Fibroblast of lung (primary cell): Measurements from ENCODE around the gene CCDC57. TPM values are rescaled to one million over a fixed set of nuclear protein-coding genes. Genes with fewer than 3 reads are reported as not detected.

Experiments
- DNase-seq, 2 donors: peaks; one replicate each; pipeline versions ENCODE4 v3.0.0 to v3.0.0-alpha.2; 2010; ENCODE audit warnings: low read depth in 2 of 2
- H2AFZ ChIP-seq: 2 replicates; pipeline ENCODE4 v1.5.1; 2012; ENCODE audit warnings: low read length, control low read depth, inconsistent platforms
- H3K27ac ChIP-seq: 2 replicates; pipeline ENCODE4 v1.5.1; 2011; ENCODE audit warnings: low read length, control low read depth; ENCODE audit not compliant: insufficient read depth
- H3K27me3 ChIP-seq: 2 replicates; pipeline ENCODE4 v1.5.1; 2011; ENCODE audit warnings: mild to moderate bottlenecking, low read length; ENCODE audit not compliant: control insufficient read depth, insufficient read depth
- H3K36me3 ChIP-seq: 2 replicates; pipeline ENCODE4 v1.5.1; 2011; ENCODE audit warnings: low read length; ENCODE audit not compliant: control insufficient read depth, insufficient read depth
- H3K4me1 ChIP-seq: 2 replicates; pipeline ENCODE4 v1.5.1; 2011; ENCODE audit warnings: low read length; ENCODE audit not compliant: control insufficient read depth, insufficient read depth; ENCODE audit errors: extremely low read depth
- H3K4me2 ChIP-seq: 2 replicates; pipeline ENCODE4 v1.5.1; 2011; ENCODE audit warnings: low read length, control low read depth; ENCODE audit not compliant: insufficient read depth; ENCODE audit errors: extremely low read depth
- H3K4me3 ChIP-seq, 4 experiments: fragments of 200-600 bp in 1 of 4; sonication (generic) in 1 of 4; replicated peaks in 1 of 4; 2 replicates each; pipeline ENCODE4 v1.5.1; 2011 to 2016; ENCODE audit warnings: low read length in 4 of 4, low read depth in 3 of 4, mild to moderate bottlenecking in 3 of 4, control low read depth in 2 of 4, inconsistent platforms in 1 of 4, mixed read lengths in 1 of 4; ENCODE audit not compliant: insufficient read depth in 1 of 4; ENCODE audit errors: control extremely low read depth in 1 of 4
- H3K79me2 ChIP-seq: 2 replicates; pipeline ENCODE4 v1.5.1; 2012; ENCODE audit warnings: mild to moderate bottlenecking, low read length, inconsistent platforms; ENCODE audit not compliant: control insufficient read depth, insufficient read depth
- H3K9ac ChIP-seq: 2 replicates; pipeline ENCODE4 v1.5.1; 2011; ENCODE audit warnings: mild to moderate bottlenecking, low read length, control low read depth; ENCODE audit not compliant: insufficient read depth
- H3K9me3 ChIP-seq: 2 replicates; pipeline ENCODE4 v1.5.1; 2012; ENCODE audit warnings: low read depth, low read length; ENCODE audit not compliant: control insufficient read depth, insufficient read depth
- H4K20me1 ChIP-seq: 2 replicates; pipeline ENCODE4 v1.5.1; 2011; ENCODE audit warnings: low read length; ENCODE audit not compliant: control insufficient read depth, insufficient read depth; ENCODE audit errors: extremely low read depth
- EZH2 ChIP-seq: IDR thresholded peaks from 2 replicates; pipeline ENCODE4 v1.5.1; 2012; ENCODE audit warnings: low read length, control low read depth, mild to moderate bottlenecking; ENCODE audit errors: missing control alignments
- polyA plus RNA-seq, 2 donors: library from polyadenylated mRNA; depleted of rRNA in 1 of 2; stranded (reverse) in 1 of 2; unstranded in 1 of 2; fragments of >200 nt; gene quantifications; 2 replicates each; pipeline ENCODE4 v1.2.1, GENCODE V29; 2011 to 2012; ENCODE audit warnings: missing spikeins in 1 of 2
- total RNA-seq: library from RNA; depleted of rRNA; stranded (reverse); fragments of >200 nt; gene quantifications from 2 replicates; pipeline ENCODE4 v1.2.1, GENCODE V29; 2014
- TF ChIP-seq, protein P1 (sequence below), 2 donors: IDR thresholded peaks in 1 of 2; conservative IDR thresholded peaks in 1 of 2; 1 replicate in 1 of 2; 2 replicates in 1 of 2; pipeline ENCODE4 v1.5.1; 2011 to 2012; ENCODE audit warnings: low read length in 2 of 2, control low read depth in 1 of 2, inconsistent platforms in 1 of 2, low read depth in 1 of 2, mild to moderate bottlenecking in 1 of 2

The CCDC57 gene
- total and polyA plus RNA-seq, 2 donors (not counting 1 experiment from before 2014, with no cell fraction given), result 7.1 to 10.1 TPM

DNA sequence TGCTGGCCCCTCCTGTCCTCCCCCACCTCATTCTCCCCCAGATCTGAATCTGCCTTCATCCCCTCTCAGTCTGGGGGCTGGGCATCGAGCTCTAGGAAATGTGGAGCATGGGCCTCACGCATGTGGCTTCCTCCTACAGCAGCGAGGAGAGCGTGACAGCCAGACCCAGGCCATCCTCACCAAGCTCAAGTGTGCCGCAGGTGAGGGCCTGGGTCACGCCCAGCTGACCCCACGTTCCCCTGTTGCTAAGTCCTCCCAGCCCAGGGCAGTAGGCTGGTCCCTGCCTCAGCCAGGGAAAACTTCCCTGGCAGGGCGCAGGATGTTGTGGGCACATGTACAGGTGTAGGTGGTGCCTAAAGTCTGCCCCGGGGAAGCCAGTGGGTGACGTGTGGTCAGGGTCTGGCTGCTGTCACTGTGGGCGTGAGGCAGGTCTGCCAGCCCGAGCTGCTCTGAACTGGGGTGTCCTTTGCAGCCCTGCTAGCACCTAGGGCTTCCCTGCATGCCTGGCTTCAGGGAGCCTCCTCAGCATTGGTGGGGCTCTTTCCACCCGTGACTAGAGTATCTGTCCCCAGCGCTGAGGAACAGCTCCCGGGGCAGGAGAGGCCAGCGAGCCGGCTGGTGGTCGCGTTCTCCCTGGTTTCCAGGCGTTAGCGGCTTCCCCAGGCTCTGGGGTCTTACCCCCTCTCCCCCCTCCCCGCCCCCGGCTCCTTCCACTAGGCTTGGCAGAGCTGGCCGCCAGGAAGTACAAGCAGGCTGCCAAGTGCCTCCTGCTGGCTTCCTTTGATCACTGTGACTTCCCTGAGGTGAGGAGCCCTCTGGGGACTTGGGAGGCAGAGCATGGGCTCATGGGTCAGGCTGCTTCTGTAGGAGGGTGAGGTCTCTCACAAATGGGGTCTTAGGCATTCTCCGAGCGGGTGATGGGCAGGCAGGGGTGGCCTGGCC, 157.3 kb downstream of the CCDC57 start:
- Histone ChIP-seq H3K36me3 (peaks cover 46% of the 10 kb centered on the region), H3K9me3 (no peaks in the 10 kb centered on the region), H3K9ac (no peak overlapping the region), H4K20me1 (no peaks in the 10 kb centered on the region), H3K27me3 (no peaks in the 10 kb centered on the region), H3K79me2 (peaks cover 19% of the 10 kb centered on the region), H3K4me3 (no peak overlapping the region), H3K27ac (no peak overlapping the region), H2AFZ (no peak overlapping the region), H3K4me2 (no peak overlapping the region), H3K4me1 (peaks cover 7% of the 10 kb centered on the region)
- DNase-seq, result no peak
- TF ChIP-seq, protein P1, sequence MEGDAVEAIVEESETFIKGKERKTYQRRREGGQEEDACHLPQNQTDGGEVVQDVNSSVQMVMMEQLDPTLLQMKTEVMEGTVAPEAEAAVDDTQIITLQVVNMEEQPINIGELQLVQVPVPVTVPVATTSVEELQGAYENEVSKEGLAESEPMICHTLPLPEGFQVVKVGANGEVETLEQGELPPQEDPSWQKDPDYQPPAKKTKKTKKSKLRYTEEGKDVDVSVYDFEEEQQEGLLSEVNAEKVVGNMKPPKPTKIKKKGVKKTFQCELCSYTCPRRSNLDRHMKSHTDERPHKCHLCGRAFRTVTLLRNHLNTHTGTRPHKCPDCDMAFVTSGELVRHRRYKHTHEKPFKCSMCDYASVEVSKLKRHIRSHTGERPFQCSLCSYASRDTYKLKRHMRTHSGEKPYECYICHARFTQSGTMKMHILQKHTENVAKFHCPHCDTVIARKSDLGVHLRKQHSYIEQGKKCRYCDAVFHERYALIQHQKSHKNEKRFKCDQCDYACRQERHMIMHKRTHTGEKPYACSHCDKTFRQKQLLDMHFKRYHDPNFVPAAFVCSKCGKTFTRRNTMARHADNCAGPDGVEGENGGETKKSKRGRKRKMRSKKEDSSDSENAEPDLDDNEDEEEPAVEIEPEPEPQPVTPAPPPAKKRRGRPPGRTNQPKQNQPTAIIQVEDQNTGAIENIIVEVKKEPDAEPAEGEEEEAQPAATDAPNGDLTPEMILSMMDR (conservative IDR thresholded peaks at IDR 0.05 in 1 of 2, IDR thresholded peaks at IDR 0.05 in 1 of 2; ENCODE audit: low read depth in 1 of 2, low read length in 2 of 2), result no peak

DNA sequence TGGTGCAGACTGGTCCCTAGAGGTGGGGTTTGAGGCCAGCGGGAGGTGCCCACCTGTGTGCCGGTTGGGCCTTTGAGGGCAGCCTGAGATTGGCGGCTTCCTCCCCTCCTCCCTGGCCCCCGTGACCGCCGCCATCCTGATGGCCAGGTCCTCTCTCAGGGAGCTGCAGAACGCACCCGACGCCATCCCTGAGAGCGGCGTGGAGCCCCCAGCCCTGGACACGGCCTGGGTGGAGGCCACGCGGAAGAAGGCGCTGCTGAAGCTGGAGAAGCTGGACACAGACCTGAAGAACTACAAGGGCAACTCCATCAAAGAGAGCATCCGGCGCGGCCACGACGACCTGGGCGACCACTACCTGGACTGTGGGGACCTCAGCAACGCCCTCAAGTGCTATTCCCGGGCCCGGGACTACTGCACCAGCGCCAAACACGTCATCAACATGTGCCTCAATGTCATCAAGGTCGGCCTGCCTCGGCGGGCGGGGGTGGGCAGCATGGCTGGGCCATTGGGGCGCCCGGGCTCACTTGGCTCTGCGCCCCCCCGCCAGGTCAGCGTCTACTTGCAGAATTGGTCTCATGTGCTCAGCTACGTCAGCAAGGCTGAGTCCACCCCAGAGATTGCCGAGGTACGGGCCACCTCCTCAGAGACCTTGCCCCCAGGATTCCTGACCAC, 158.2 kb downstream of the CCDC57 start:
- Histone ChIP-seq H3K4me1 (peaks cover 7% of the 10 kb centered on the region), H3K27ac (no peak overlapping the region), H3K36me3 (peaks cover 47% of the 10 kb centered on the region), H4K20me1 (no peaks in the 10 kb centered on the region), H3K9ac (peak overlapping the region; percentile 7), H2AFZ (no peak overlapping the region), H3K9me3 (no peaks in the 10 kb centered on the region), H3K27me3 (no peaks in the 10 kb centered on the region), H3K4me2 (no peak overlapping the region), H3K4me3 (no peak overlapping the region), H3K79me2 (peaks cover 21% of the 10 kb centered on the region)
- no peak for TF ChIP-seq EZH2
- TF ChIP-seq, protein P1 (conservative IDR thresholded peaks at IDR 0.05 in 1 of 2, IDR thresholded peaks at IDR 0.05 in 1 of 2; ENCODE audit: low read depth in 1 of 2, low read length in 2 of 2), result no peak
- no peak for DNase-seq

DNA sequence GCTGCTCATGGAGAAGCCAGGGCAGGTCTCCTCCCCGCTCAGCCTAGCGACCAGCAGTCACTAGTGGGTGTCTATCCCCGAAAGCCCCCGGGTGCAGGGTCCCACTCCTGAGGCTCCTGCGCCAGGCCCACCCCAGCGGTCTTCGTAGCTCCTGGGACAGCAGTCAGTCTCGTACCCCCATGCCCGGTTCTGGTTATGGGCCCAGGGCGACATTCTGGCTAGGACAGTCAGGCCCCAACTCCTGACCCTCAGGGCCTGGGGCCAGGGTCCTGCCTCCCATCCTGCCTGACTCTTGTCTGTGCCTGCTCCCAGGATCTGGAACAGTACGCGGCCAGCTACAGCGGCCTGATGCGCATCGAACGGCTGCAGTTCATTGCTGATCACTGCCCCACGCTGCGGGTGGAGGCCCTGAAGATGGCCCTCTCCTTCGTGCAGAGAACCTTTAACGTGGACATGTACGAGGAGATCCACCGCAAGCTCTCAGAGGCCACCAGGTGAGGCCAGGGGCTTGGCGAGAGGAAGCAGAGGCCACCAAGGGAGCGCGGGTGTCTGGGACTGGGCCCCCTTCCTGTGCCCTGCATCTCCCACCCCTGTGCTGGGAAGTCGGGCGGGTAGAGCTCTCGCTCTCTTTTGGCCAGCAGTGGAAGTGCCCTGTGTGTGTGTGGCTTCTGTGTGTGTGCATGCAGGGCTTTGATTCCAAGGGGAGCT, 158.9 kb downstream of the CCDC57 start:
- DNase-seq, result no peak
- H3K4me1 ChIP-seq, result peaks cover 7% of the 10 kb centered on the region
- H3K79me2 ChIP-seq, result peaks cover 21% of the 10 kb centered on the region
- H4K20me1 ChIP-seq, result no peaks in the 10 kb centered on the region
- no peak overlapping the region for H3K27ac ChIP-seq
- H3K9ac ChIP-seq, result no peak overlapping the region
- peak overlapping the region in 1 of 4 experiments; percentile 80 for H3K4me3 ChIP-seq
- peaks cover 47% of the 10 kb centered on the region for H3K36me3 ChIP-seq
- TF ChIP-seq, protein P1 (conservative IDR thresholded peaks at IDR 0.05 in 1 of 2, IDR thresholded peaks at IDR 0.05 in 1 of 2; ENCODE audit: low read depth in 1 of 2, low read length in 2 of 2), result no peak
- H3K4me2 ChIP-seq, result no peak overlapping the region
- H3K9me3 ChIP-seq, result no peaks in the 10 kb centered on the region
- no peaks in the 10 kb centered on the region for H3K27me3 ChIP-seq
- no peak overlapping the region for H2AFZ ChIP-seq
